Neural cell (in vitro differentiated cells): ENCODE results near the gene SPIN1. TPM values are rescaled to one million over a fixed set of nuclear protein-coding genes. Genes with fewer than 3 reads are reported as not detected.

Experiments
- H2AFZ ChIP-seq: fragments of 200-600, 300-800 bp; sonication (generic), shearing (Covaris generic); 2 replicates; pipeline ENCODE4 v1.6.0; 2014; ENCODE audit warnings: low read depth, mild to moderate bottlenecking, antibody characterized with exemption, low read length, moderate library complexity
- H3F3A ChIP-seq: fragments of 200-600 bp; shearing (Covaris generic); 2 replicates; pipeline ENCODE4 v1.6.1; 2016; ENCODE audit warnings: mild to moderate bottlenecking, moderate library complexity, mixed read lengths, antibody characterized with exemption, low read length; ENCODE audit not compliant: insufficient read depth, poor library complexity, severe bottlenecking
- H3K27ac ChIP-seq: fragments of 200-600, 300-800 bp; sonication (generic), shearing (Covaris generic); 2 replicates; pipeline ENCODE4 v1.5.1; 2014; ENCODE audit warnings: mild to moderate bottlenecking, low read length, moderate library complexity
- H3K27me3 ChIP-seq: fragments of 300-800, 200-600 bp; sonication (generic), shearing (Covaris generic); 2 replicates; pipeline ENCODE4 v1.6.0; 2014; ENCODE audit warnings: mild to moderate bottlenecking, low read depth, low read length, moderate library complexity; ENCODE audit not compliant: insufficient read depth
- H3K36me3 ChIP-seq: fragments of 300-800, 200-600 bp; sonication (generic), shearing (Covaris generic); 2 replicates; pipeline ENCODE4 v1.5.1; 2014; ENCODE audit warnings: mild to moderate bottlenecking, antibody characterized with exemption, low read length, moderate library complexity; ENCODE audit not compliant: insufficient read depth
- H3K4me2 ChIP-seq: fragments of 300-800, 200-600 bp; sonication (generic), shearing (Covaris generic); 2 replicates; pipeline ENCODE4 v1.6.0; 2014; ENCODE audit warnings: mild to moderate bottlenecking, low read length
- H3K4me3 ChIP-seq: fragments of 300-800, 200-600 bp; sonication (generic), shearing (Covaris generic); 2 replicates; pipeline ENCODE4 v1.5.1; 2014; ENCODE audit warnings: mild to moderate bottlenecking, low read length, moderate library complexity
- H3K79me2 ChIP-seq: fragments of 200-600 bp; shearing (Covaris generic); replicated peaks from 2 replicates; pipeline ENCODE4 v1.6.0; 2014; ENCODE audit warnings: mild to moderate bottlenecking, low read length, moderate library complexity; ENCODE audit not compliant: insufficient read depth
- H3K9ac ChIP-seq: fragments of 300-800, 200-600 bp; sonication (generic), shearing (Covaris generic); 2 replicates; pipeline ENCODE4 v1.6.1; 2016; ENCODE audit warnings: mild to moderate bottlenecking, low read length, mixed read lengths
- H3K9me2 ChIP-seq: fragments of 200-600 bp; shearing (Covaris generic); 2 replicates; pipeline ENCODE4 v1.6.1; 2016; ENCODE audit warnings: mild to moderate bottlenecking, low read length, mixed read lengths; ENCODE audit not compliant: insufficient read depth
- H3K9me3 ChIP-seq: fragments of 200-600, 300-800 bp; sonication (generic), shearing (Covaris generic); 2 replicates; pipeline ENCODE4 v1.6.1; 2016; ENCODE audit warnings: mild to moderate bottlenecking, mixed run types, low read length, moderate library complexity, mixed read lengths
- H4K20me1 ChIP-seq: fragments of 200-600 bp; shearing (Covaris generic); 2 replicates; pipeline ENCODE4 v1.6.1; 2016; ENCODE audit warnings: mild to moderate bottlenecking, mixed run types; ENCODE audit not compliant: insufficient read depth
- EP300 ChIP-seq: fragments of 450-650 bp; conservative IDR thresholded peaks from 2 replicates; pipeline ENCODE4 v1.6.1; 2014; ENCODE audit warnings: antibody characterized with exemption, mild to moderate bottlenecking, moderate library complexity; ENCODE audit not compliant: poor library complexity, severe bottlenecking
- EZH2 ChIP-seq: fragments of 200-600, 300-800 bp; shearing (Covaris generic), sonication (generic); IDR thresholded peaks from 2 replicates; pipeline ENCODE4 v1.6.1; 2014; ENCODE audit warnings: antibody characterized with exemption, low read length, borderline replicate concordance, mild to moderate bottlenecking; ENCODE audit not compliant: insufficient read depth, poor library complexity, severe bottlenecking
- MXI1 ChIP-seq: fragments of 450-650 bp; conservative IDR thresholded peaks from 2 replicates; pipeline ENCODE4 v1.6.1; 2014; ENCODE audit warnings: antibody characterized with exemption, mild to moderate bottlenecking; ENCODE audit not compliant: poor library complexity, severe bottlenecking
- POLR2AphosphoS5 ChIP-seq: IDR thresholded peaks from 2 replicates; pipeline ENCODE4 v1.6.1; 2012
- RAD21 ChIP-seq: fragments of 450-650 bp; conservative IDR thresholded peaks from 2 replicates; pipeline ENCODE4 v1.6.1; 2014; ENCODE audit warnings: antibody characterized with exemption, mild to moderate bottlenecking, moderate library complexity
- REST ChIP-seq: IDR thresholded peaks from 2 replicates; pipeline ENCODE4 v1.6.1; 2012; ENCODE audit warnings: borderline replicate concordance
- SMC3 ChIP-seq: fragments of 450-650 bp; conservative IDR thresholded peaks from 2 replicates; pipeline ENCODE4 v1.6.1; 2014; ENCODE audit warnings: antibody characterized with exemption, mild to moderate bottlenecking, moderate library complexity; ENCODE audit not compliant: poor library complexity
- TAF1 ChIP-seq: IDR thresholded peaks from 2 replicates; pipeline ENCODE4 v1.6.1; 2012; ENCODE audit warnings: low read depth
- polyA plus RNA-seq: library from polyadenylated mRNA; depleted of rRNA; stranded (reverse); fragments of >200 nt; gene quantifications from 2 replicates; pipeline ENCODE4 v1.2.3, GENCODE V29; 2014
- TF ChIP-seq, protein P1 (sequence below): fragments of 450-650 bp; IDR thresholded peaks from 2 replicates; pipeline ENCODE4 v1.5.1; 2014; ENCODE audit warnings: antibody characterized with exemption, mild to moderate bottlenecking, moderate library complexity; ENCODE audit not compliant: poor library complexity, severe bottlenecking

Gene SPIN1
- polyA plus RNA-seq, 1 donor from 2014 or later, result 282 TPM

GRCh38 chr9:88399966-88400365, 11.7 kb downstream of the SPIN1 start:
- Histone ChIP-seq H3K9me3 (no peaks in the 10 kb centered on the region), H2AFZ (no peak overlapping the region), H3K36me3 (no peaks in the 10 kb centered on the region), H3K27ac (no peak overlapping the region), H3K4me3 (no peak overlapping the region), H4K20me1 (peaks cover 6% of the 10 kb centered on the region), H3K4me2 (no peak overlapping the region), H3K27me3 (no peaks in the 10 kb centered on the region), H3K79me2 (peaks cover 87% of the 10 kb centered on the region), H3K9me2 (no peaks in the 10 kb centered on the region), H3F3A (no peaks in the 10 kb centered on the region), H3K9ac (no peak overlapping the region)
- no peak for TF ChIP-seq RAD21
- TF ChIP-seq MXI1, result no peak
- no peak for TF ChIP-seq POLR2AphosphoS5
- no peak for TF ChIP-seq EZH2
- TF ChIP-seq, protein P1, sequence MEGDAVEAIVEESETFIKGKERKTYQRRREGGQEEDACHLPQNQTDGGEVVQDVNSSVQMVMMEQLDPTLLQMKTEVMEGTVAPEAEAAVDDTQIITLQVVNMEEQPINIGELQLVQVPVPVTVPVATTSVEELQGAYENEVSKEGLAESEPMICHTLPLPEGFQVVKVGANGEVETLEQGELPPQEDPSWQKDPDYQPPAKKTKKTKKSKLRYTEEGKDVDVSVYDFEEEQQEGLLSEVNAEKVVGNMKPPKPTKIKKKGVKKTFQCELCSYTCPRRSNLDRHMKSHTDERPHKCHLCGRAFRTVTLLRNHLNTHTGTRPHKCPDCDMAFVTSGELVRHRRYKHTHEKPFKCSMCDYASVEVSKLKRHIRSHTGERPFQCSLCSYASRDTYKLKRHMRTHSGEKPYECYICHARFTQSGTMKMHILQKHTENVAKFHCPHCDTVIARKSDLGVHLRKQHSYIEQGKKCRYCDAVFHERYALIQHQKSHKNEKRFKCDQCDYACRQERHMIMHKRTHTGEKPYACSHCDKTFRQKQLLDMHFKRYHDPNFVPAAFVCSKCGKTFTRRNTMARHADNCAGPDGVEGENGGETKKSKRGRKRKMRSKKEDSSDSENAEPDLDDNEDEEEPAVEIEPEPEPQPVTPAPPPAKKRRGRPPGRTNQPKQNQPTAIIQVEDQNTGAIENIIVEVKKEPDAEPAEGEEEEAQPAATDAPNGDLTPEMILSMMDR, result no peak
- no peak for TF ChIP-seq SMC3
- no peak for TF ChIP-seq REST

DNA sequence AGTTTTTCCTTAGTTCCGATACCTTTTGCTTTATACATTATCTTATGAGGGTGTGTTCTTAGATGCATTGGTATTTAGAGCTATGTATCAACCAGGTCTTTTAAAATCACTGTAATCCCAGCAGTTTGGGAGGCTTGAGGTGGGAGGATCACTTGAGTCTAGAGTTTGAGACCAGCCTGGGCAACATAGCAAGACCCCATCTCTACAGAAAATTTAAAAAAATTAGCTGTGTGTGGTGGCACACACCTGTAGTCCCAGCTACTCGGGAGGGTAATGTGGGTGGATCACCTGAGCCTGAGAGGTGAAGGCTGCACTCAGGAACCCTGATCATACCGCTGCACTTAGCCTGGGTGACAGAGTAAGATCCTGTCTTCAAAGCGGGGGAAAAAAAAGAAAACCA, 15.1 kb downstream of the SPIN1 start:
- Histone ChIP-seq H3K9me3 (no peaks in the 10 kb centered on the region), H3K79me2 (peaks cover 87% of the 10 kb centered on the region), H3K36me3 (no peaks in the 10 kb centered on the region), H3K27ac (no peak overlapping the region), H4K20me1 (peaks cover 6% of the 10 kb centered on the region), H3K9ac (no peak overlapping the region), H3K27me3 (no peaks in the 10 kb centered on the region), H3K9me2 (no peaks in the 10 kb centered on the region), H3K4me2 (no peak overlapping the region), H3K4me3 (no peak overlapping the region), H3F3A (no peaks in the 10 kb centered on the region), H2AFZ (no peak overlapping the region)
- TF ChIP-seq EP300, result no peak

DNA sequence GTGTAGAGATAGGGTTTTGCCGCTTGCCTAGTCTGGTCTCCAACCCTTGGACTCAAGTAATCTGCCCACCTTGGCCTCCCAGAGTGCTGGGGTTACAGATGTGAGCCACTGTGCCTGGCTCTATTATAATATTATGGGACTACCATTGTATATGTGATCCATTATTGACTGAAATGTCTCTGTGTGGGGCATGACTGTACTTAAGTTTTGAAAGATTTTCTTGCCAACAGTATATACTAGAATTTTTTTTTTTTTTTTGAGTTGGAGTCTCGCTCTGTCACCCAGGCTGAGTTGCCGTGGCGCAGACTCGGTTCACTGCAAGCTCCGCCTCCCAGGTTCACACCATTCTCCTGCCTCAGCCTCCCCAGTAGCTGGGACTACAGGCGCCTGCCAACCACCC, 17.8 kb downstream of the SPIN1 start:
- TF ChIP-seq, protein P1, result no peak
- TF ChIP-seq POLR2AphosphoS5, result no peak
- no peak for TF ChIP-seq TAF1
- TF ChIP-seq EP300, result no peak
- TF ChIP-seq EZH2, result no peak
- TF ChIP-seq SMC3, result no peak
- TF ChIP-seq MXI1, result no peak
- no peak for TF ChIP-seq REST
- TF ChIP-seq RAD21, result no peak
- Histone ChIP-seq H3K27ac (no peak overlapping the region), H3K9me2 (no peaks in the 10 kb centered on the region), H2AFZ (no peak overlapping the region), H3K36me3 (no peaks in the 10 kb centered on the region), H3F3A (no peaks in the 10 kb centered on the region), H3K9me3 (no peaks in the 10 kb centered on the region), H4K20me1 (peaks cover 9% of the 10 kb centered on the region), H3K27me3 (no peaks in the 10 kb centered on the region), H3K79me2 (peaks cover 86% of the 10 kb centered on the region), H3K4me3 (no peak overlapping the region), H3K4me2 (no peak overlapping the region), H3K9ac (no peak overlapping the region)
